EL (cell line): ENCODE data around the gene IFT25.
"Not testable (repeated sequence)": the region's sequence is repeated elsewhere in the genome, so short reads cannot be mapped to it uniquely, and the experiment has no call there.

Source experiments
- DNase-seq: peaks from one replicate; pipeline ENCODE4 v3.0.0-alpha.2; 2016

The IFT25 gene

DNA sequence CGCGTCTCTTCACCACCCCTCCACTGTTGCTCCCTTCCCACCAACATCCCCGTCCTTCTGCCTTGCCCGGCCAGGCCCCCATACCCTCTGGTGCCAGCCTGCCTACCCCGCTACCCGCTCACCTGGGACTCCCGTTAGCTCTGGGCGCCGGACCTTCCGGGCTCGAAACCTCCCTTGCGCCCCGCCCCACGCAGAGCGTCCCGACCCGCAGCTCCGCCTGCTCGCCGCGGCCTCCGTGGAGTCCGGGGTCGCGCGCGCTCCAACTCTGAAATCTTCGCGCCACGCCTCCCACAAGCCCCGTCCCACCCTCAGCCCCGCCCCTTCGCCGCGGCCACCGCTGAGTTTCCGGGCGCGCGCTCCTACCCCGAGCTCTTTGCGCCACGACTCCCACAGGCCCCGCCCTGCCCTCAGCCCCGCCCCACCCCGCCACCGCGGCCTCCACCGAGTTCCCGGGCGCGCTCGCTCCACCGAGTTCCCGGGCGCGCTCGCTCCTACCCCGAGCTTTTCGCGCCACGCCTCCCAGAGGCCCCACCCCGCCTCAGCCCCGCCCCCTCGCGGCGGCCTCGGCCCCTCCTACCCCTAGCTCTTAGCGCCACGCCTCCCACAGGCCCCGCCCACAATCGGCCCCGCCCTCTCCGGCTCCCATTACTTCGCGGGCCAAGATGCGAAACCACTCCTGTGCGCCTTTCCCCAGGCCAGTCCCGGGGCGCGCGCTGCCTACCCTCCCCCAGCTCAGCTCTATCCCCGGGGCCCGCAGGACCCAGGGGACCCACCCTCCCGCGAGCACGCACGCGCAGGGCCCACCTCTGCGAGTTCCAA, at the start of gene IFT25:
IFT25 (minus strand) TSS at position 267 of the 819 bp plus-strand sequence. CDS start 5,617 bp downstream, outside the sequence.
- peak; percentile 96 for DNase-seq

DNA sequence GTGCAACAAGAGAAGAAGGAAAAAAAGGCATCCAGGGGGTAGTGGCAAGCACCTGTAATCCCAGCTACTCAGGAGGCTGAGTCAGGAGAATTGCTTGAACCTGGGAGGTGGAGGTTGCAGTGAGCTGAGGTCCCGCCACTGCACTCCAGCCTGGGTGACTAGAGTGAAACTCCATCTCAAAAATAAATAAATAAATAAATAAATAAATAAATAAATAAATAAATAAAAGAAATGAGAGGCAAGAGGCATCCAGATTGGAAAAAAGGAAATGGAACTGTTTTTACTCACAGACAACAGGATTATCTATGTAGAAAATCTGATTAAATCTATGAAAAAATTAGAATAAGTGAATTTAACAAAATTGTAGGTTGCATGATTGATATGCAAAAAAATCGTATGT, 49.0 kb upstream of the IFT25 start:
- not testable (repeated sequence) for DNase-seq

DNA sequence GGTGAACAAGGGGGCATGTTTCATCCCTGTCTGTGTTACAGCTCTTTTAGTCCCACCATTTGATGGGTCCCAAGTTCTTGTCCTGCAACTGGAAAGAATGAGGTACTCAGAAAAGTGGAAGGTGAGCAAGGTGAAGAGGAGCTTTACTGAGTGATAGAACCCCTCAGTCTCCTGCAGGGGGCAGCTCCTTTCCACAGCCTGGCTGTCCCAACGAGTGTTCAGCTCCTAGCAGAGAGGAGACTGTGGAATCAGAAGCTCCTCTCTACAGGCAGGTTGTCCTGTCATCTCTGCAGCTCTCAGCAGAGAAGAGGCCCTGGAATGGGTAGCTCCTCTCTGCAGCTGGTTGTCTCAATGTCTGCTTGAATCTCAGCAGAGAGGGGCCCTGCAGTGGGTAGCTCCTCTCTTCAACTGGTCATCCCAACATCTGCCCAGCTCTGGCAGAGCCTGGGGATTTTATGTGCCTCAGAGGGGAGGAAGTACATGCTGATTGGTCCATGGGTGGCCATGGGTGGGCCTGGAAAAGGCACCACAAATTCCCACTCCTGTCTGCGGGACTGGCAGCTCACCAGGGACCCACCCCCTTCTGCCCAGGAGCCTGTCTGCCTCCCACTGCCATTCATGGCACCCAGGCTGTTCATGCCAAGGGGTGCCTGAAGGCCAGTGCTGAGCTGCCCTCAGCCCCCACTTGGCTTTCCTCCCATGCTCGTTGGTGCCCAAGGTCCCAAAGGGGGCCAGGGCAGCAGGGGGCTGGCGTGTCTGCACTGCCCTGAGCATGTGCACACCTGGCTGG, 46.8 kb upstream of the IFT25 start:
- DNase-seq: no peak

DNA sequence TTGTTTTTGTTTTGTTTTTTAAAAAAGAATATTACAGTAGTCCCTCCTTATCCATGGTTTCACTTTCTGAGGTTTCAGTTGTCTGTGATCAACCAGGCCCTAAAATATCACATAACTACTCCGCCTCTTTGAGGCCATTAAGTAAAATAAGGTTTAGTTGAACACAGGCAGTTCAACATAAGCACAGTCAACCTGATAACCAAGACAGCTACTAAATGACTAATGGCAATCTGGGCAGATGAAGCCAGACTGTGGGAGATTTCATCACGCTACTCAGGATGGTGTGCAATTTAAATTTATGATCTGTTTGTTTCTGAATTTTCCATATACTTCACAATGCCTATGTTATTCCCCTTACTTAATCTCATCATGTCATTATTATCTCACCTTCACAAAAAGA, 42.4 kb upstream of the IFT25 start:
- DNase-seq: no peak

DNA sequence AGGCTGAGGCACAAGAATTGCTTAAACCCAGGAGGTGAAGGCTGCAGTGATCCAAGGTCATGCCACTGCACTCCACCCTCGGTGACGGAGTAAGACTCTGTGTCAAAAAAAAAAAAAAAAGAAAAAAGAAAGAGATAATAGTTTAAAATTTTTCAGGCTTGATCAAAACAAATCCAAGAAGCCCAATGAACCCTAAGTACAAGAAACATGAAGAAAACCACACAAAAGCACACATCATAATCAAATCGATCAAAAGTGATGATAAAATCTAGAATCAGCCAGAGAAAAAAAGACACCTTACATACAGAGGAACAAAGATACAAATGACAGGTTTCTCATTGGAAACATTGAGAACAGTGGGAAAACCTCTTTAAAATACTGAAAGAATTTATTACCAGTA, 41.0 kb upstream of the IFT25 start:
- DNase-seq: no peak

DNA sequence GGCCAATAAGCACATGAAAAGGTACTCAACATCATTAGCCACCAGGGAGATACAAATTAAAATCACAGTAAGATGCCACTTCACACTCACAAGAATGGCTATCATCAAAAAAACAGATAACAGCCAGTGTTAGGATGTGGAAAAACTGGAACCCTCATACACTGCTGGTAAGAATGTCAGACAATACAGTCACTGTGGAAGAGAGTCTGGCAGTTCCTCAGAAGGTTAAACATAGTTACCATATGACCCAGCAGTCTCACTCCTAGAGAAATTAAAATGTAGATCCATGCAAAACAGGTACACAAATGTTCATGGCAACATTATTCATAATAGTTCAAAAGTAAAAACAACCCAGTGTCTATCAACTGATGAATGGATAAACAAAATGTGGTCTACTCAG, 39.2 kb upstream of the IFT25 start:
- no peak for DNase-seq

DNA sequence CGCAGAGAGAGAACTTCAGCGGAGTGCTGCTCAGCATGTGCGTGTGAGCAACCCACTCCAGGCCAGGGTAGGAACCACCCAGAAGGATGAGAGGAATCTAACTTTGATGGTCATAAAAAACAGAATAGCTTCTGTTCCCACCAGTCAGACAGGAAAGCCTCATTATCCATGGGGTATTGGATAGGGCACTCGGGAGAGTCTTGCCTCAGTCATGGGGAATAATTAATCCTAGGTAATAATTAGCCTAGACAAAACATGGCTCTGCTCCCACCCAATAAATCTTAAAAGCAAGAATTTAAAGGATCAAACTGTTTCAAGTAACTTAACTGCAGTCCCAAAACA, 37.2 kb upstream of the IFT25 start:
- DNase-seq: no peak

DNA sequence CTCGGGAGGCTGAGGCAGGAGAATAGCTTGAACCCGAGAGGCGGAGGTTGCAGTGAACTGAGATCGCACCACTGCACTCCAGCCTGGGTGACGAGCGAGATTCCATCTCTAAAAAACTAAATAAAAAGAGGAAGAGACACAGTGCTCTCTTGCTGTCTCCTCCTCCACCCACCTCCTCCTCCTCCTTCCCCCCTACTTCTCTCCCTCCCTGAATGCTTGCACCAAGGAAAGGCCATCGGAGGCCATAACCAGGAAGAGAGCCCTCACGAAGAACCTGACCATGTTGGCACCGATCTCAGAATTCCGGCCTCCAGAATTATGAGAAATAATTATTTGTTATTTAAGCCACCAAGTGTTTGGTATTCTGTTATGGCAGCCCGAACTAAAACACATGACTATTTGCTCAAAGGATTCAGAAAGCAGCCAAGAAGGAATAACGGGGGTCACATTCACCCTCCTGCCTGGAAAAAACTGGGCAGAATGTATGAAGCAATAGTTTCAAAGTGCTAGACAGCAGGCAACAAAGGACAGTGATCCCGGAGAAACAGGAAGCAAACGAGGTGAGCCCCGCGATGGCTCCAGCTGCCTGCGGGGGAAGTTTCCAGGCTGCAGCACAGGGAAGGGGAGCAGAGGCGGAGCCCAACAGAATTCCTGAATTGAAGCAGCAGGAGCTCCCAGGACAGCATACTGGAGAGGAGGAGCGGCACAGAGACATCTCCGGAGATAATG, 36.7 kb upstream of the IFT25 start:
- DNase-seq: peak; percentile 70

DNA sequence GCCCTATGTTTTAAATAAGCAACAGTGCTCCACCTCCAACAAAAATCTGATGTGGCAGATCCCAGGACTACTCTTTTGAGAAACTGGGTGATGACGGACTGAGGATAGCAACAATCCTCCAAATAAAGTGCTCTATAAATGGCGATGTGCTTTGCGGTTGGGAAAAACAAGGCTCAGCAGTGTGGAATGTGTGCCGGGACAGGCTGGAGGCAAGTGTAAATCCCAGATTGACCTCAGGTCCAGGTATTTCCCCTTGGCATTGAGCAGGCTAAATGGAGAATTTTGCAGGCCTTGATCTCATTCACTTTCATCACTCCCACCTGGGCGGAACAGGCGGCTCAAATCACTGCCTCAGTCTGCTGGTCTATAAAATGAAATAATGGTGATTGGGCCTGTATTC, 35.7 kb upstream of the IFT25 start:
- no peak for DNase-seq

DNA sequence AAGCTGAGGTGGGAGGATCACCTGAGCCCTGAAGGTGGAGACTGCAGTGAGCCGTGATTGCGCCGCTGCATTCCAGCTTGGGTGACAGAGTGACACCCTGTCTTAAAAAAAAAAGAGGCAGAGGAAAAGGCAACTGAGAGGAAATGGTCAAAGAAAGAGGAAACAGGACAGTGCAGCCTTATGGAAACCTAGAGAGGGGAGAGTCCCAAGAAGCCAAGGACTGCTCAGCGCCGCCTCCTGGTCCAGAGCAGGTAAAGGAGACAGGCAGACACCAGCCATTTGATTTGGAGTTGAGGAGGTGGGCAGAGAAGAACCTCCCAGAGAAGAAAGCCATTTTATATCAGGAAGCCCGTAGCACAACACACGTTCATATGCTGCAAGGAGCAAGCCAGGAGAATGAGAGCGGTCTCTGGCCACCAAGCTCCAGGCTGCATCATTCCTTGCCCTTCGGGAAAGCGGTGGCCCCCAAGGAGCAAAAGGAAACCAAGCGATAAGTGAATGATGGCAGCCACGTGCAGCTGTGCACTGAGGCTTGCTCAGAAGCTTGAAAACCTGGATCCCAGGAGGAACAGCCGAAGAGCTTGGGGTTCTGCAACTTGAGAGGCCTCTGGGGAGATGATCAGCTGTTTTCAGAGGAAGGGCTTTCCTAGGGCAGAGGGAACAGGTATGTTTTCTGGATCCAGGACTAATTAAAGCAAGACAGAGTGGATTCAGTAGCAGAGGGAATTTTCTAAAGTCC, 34.4 kb upstream of the IFT25 start:
- no peak for DNase-seq

DNA sequence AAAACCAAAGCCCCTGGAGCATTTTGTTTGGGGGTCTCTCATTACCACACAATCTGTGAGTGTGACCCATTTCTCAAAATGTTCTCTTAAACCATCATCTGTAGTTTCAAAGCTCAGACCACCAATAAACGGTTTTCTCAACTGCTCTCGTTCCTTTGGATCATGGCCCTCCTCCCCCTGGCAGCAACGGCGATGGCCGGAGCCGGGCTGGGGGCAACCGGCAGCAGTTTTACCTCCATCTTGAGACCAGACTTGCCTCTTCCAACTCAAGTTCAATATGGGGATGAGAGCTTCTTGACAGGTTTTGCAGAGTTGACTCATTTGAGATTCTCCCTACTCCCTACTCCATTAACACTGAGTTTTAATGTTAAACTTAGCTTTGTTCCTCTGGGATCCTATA, 30.4 kb upstream of the IFT25 start:
- no peak for DNase-seq

DNA sequence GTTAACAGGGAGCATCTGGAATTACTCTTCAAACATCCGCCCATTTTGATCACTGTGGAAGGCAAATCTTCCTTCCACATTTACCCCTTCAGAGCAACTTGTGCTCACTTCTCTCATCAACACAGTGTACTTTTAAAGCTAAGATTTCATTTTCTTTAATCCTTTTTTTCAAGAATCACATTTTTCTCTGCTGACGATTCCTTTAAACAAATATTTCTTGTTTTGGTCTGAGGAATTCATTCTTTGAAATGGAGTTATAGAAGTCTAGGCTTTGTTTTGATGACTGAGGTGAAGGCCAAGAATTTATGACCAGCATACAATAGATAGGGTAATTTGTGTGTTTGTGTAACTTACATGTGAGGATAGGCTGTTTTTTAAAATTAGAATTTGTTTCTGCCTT, 26.2 kb upstream of the IFT25 start:
- DNase-seq: peak; percentile 32

DNA sequence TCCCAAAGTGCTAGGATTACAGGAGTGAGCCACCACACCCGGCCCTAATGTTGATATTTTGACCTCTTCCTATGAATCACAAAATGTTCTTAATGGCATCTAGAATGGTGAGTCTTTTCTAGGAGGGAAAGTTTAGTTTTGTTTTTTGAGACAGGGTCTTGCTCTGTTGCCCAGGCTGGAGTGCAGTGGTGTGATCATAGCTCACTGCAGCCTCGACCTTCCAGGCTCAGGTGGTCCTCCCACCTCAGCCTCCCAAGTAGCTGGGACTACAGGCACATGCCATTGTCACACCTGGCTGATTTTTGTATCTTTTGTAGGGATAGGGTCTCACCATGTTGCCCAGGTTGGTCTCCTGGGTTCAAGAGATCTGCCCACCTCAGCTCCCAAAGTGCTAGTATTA, 23.8 kb upstream of the IFT25 start:
- not testable (repeated sequence) for DNase-seq

DNA sequence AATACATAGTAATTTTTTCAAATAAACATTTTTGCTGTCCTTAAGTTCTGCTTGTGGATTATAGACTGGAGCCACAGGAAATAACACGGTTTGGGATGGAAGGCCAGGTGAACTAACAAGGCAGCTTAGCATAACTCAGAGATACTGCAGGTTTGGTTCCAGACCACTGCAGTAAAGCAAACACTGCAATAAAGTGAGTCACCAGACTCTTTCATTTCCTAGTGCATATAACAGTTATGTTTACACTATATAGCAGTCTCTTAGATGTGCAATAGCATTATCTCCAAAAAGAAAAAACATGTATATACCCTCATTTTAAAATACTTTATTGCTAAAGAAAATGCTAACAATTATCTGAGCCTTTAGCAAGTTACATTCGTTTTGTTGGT, 22.6 kb upstream of the IFT25 start:
- no peak for DNase-seq

DNA sequence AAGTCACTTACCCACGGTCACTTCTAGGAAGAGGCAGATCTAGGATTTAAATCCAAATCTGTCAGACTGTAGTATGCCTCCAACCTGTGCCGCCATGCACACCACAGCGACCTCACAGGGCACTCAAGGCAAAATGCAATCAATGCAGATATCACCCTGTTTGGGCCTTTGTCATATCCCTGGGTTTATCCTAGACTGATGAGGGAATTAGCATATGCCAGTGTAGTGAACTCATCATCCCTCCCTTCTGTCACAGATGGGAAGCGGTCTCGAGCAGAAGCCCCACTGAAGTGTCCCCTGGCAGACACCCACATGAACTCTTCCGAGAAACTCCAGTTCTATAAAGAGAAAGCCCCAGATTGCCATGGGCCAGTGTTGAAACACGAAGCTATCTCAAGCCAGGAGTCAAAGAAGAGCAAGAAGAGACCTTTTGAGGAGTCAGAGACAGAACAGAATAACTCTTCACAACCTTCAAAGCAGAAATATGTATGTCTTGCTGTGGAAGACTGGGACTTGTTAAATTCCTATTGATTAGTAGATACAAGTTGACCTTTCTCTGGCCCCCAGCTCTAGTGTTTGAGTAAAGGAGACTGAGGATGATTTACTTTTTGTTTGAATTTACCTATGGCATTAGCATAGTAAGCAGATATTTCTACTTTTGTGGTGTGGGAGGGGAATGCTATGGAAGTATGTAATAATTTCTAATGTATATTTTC, 22.1 kb upstream of the IFT25 start:
- no peak for DNase-seq

DNA sequence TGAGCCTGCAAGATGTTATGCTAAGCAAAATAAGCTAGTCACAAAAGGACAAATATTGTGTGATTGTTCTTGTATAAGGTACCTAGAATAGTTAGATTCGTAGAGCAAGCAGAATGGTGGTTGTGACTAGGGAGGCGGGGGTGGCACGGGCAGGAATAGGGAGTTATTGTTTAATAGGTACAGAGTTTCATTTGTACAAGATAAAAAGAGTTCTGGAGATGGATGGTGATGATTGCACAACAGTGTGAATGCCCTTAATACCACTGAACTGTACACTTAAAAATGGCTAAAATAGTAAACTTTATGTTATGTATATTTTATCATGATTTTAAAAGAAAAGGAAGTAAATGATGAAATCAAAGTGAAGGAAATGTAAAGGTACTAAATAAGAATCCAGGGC, 21.3 kb upstream of the IFT25 start:
- DNase-seq: no peak

DNA sequence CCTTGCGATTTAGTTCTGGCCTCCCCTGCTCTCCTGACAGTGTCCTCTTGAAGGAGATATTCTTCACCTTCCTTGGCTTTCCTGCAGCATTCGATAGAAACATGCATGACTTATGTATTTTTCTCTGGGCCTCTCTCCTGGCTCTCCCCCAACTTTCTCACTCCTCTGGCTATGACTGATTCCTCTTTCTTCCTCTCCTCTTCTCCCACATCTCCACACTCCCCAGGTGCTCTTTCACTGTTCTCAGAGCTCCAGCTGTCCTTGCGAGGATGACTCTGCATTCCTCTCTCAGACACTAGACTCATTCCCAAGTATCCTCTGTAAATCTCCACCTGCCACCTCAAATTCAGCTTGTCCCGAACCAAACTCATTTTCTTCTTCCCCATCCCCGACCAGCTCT, 18.6 kb upstream of the IFT25 start:
- no peak for DNase-seq

DNA sequence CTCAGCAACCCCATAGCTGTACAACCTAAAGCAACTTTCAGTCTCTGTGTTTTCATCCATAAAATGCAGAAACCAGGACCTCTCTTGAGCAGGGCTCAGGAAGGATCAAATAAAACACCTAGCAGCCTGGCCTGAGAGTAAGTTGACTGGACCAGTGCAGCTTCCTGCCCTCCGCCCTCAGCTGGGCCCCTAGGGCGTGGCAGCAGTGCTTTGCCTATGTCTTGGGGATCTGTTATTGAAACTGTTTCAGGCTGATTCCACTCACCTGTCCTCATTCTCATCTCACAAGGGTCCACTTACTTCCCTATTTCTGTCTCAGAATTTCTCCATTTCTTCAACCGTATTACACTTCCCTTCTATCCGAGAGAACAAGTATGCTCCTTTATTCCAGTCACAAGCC, 18.0 kb upstream of the IFT25 start:
- no peak for DNase-seq

DNA sequence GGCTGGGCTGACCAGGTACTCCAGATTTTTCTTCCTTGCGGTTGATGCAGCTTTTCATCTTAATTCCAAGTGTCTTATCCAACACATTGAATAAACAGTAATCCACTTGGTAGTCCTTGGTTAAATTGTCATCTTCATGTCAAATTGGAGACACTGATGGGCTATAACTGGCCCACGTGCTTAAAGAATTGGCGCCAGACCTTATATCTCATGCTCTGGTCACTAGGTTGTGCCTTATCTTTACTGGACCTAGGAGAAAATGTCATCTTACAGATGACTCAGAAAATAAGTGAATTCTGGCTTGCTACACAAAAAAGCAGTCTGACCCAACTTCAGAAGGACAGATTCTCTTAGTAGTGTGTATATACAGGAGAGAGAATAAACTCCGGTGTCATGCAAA, 16.9 kb upstream of the IFT25 start:
- DNase-seq: no peak

DNA sequence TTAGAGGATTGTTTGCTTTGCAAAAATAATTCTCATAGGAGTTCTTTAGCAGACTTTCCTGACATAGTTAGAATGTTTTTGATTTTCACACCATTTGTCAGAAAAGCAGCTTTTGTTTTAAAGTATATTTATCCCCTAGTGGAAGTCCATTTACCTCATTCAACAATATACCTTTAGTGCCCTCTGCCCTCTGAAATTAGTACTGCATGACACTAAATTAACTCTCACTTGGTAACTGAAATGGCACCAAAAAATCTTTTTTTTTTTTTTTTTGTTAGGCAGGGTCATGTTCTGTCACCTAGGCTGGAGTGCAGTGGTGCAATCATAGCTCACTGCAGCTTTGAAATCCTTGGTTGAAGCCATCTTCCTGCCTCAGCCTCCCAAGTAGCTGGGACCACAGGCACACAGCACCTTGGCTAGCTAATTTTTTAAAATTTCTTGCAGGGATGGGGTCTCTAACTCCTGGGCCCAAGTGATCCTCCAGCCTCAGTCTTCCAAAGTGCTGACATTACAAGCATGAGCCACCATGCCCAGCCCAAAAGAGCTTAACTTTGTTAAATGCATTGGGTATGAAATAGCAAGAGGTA, 14.3 kb upstream of the IFT25 start:
- DNase-seq: peak; percentile 28

DNA sequence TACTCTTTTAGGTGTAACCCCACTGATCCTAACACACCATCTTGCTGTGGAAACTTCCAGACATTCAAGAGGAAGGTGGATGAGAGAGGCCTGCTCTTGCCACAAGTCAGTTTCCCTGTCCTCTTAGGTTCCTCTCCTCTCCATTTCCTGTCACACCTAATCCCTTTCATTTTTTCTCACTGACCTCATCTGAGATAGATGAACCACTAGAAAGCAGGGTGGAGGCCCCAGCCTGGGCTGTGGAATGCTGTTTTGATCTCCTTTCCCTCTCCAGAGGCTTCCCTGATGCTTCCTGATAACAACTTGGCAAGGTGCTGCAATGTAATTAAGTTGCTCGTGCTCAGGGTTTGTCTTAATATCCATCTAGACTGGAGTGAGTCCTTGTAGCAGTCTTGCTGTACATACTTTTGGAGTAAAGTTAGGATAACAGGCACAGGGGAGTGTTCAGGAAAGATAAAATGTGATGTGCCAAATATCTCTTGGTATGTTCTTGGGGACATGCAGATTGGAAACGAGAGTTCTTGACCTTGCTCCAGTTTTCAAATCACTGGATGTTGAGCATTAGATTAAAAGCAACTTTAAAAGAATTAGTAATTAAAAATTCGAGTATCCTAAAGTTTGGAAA, 11.8 kb upstream of the IFT25 start:
- DNase-seq: peak; percentile 85
